Smooth muscle cell (in vitro differentiated cells): ENCODE results near the gene RGL1. TPM values are rescaled to one million over a fixed set of nuclear protein-coding genes. Genes with fewer than 3 reads are reported as not detected.

Experiments
- DNase-seq: peaks from one replicate; lab custom pipeline; 2025; ENCODE audit not compliant: unreplicated experiment; lab: John Stamatoyannopoulos, UW
- H2AFZ ChIP-seq: fragments of 200-600 bp; sonication (generic); 2 replicates; pipeline ENCODE4 v1.6.0; 2016; ENCODE audit warnings: antibody characterized with exemption, low read depth, mild to moderate bottlenecking
- H3F3A ChIP-seq: fragments of 200-600 bp; sonication (generic); 2 replicates; pipeline ENCODE4 v1.6.0; 2017; ENCODE audit warnings: antibody characterized with exemption, low read depth
- H3K27ac ChIP-seq: fragments of 200-600 bp; sonication (generic); 2 replicates; pipeline ENCODE4 v1.5.1; 2016; ENCODE audit warnings: low read depth, mild to moderate bottlenecking
- H3K27me3 ChIP-seq: fragments of 200-600 bp; sonication (generic); 2 replicates; pipeline ENCODE4 v1.6.1; 2016; ENCODE audit warnings: low read depth, mild to moderate bottlenecking
- H3K36me3 ChIP-seq: fragments of 200-600 bp; sonication (generic); 2 replicates; pipeline ENCODE4 v1.5.1; 2016; ENCODE audit warnings: low read depth
- H3K4me1 ChIP-seq: fragments of 200-600 bp; sonication (generic); 2 replicates; pipeline ENCODE4 v1.5.1; 2016; ENCODE audit warnings: low read depth
- H3K4me2 ChIP-seq: fragments of 200-600 bp; sonication (generic); 2 replicates; pipeline ENCODE4 v1.6.0; 2016; ENCODE audit warnings: mild to moderate bottlenecking
- H3K4me3 ChIP-seq: fragments of 200-600 bp; sonication (generic); 2 replicates; pipeline ENCODE4 v1.5.1; 2016; ENCODE audit warnings: mild to moderate bottlenecking
- H3K79me2 ChIP-seq: fragments of 200-600 bp; sonication (generic); 2 replicates; pipeline ENCODE4 v1.6.0; 2016; ENCODE audit warnings: low read depth, mild to moderate bottlenecking
- H3K9ac ChIP-seq: fragments of 200-600 bp; sonication (generic); 2 replicates; pipeline ENCODE4 v1.6.0; 2016; ENCODE audit warnings: low read depth
- H3K9me3 ChIP-seq: fragments of 200-600 bp; sonication (generic); replicated peaks from 2 replicates; pipeline ENCODE4 v1.5.1; 2016; ENCODE audit warnings: low read depth
- H4K20me1 ChIP-seq: fragments of 200-600 bp; sonication (generic); 2 replicates; pipeline ENCODE4 v1.6.0; 2016; ENCODE audit warnings: low read depth
- WGBS: methylation state at CpG from one replicate; pipeline ENCODE4 v1.1.7; 2016; ENCODE audit warnings: low lambda C conversion rate; 5-methylcytosine and 5-hydroxymethylcytosine counted together
- polyA plus RNA-seq: library from polyadenylated mRNA; unstranded; fragments of >200 nt; fragmentation: Nextera tagmentation; extraction: Ambion mirVana; gene quantifications from 2 replicates; pipeline ENCODE4 v1.2.1, GENCODE V29; 2016
- total RNA-seq: library from RNA; depleted of rRNA; stranded (reverse); fragments of >200 nt; gene quantifications from 2 replicates; pipeline ENCODE4 v1.2.3, GENCODE V29; 2014
- TF ChIP-seq, protein P1 (sequence below): fragments of 200-600 bp; sonication (generic); IDR thresholded peaks from 2 replicates; pipeline ENCODE4 v1.5.1; 2017; ENCODE audit warnings: borderline replicate concordance, mild to moderate bottlenecking, antibody characterized with exemption; ENCODE audit not compliant: insufficient read depth, poor library complexity, severe bottlenecking

RGL1 gene
- total and polyA plus RNA-seq, 2 experiments from 2014 or later: 21.1 to 21.4 TPM

DNA sequence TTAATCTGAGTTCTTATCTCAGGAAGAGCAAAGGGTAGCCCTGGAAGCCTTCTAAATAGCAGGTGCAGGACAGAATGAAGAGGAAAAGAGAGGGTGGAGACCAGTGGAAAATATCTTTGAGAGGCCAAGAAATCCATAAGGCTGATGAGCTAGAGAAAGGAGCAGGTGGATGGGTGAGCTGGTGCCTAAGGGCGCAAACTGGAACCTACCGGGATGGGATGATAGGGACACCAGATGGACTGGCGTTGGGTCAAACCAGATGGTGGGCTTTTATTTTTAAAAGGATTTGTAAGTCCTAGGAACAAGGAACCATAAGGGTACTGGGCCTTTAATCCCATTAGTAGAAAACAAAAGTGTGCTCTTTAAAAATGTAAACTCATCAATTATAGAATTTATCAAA lies 59.7 kb downstream of the RGL1 start:
- Histone ChIP-seq H3K4me3 (no peak overlapping the region), H3K79me2 (peaks cover 19% of the 10 kb centered on the region), H3K4me1 (peaks cover 4% of the 10 kb centered on the region), H4K20me1 (peaks cover 63% of the 10 kb centered on the region), H3K9ac (no peak overlapping the region), H3K9me3 (no peaks in the 10 kb centered on the region), H2AFZ (no peak overlapping the region), H3K4me2 (no peak overlapping the region), H3K36me3 (no peaks in the 10 kb centered on the region), H3K27me3 (no peaks in the 10 kb centered on the region), H3F3A (peaks cover 7% of the 10 kb centered on the region), H3K27ac (no peak overlapping the region)
- WGBS: 95% methylated on average over 3 of the region's 3 CpGs
- TF ChIP-seq, protein P1, sequence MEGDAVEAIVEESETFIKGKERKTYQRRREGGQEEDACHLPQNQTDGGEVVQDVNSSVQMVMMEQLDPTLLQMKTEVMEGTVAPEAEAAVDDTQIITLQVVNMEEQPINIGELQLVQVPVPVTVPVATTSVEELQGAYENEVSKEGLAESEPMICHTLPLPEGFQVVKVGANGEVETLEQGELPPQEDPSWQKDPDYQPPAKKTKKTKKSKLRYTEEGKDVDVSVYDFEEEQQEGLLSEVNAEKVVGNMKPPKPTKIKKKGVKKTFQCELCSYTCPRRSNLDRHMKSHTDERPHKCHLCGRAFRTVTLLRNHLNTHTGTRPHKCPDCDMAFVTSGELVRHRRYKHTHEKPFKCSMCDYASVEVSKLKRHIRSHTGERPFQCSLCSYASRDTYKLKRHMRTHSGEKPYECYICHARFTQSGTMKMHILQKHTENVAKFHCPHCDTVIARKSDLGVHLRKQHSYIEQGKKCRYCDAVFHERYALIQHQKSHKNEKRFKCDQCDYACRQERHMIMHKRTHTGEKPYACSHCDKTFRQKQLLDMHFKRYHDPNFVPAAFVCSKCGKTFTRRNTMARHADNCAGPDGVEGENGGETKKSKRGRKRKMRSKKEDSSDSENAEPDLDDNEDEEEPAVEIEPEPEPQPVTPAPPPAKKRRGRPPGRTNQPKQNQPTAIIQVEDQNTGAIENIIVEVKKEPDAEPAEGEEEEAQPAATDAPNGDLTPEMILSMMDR: no peak
- DNase-seq: no peak

DNA sequence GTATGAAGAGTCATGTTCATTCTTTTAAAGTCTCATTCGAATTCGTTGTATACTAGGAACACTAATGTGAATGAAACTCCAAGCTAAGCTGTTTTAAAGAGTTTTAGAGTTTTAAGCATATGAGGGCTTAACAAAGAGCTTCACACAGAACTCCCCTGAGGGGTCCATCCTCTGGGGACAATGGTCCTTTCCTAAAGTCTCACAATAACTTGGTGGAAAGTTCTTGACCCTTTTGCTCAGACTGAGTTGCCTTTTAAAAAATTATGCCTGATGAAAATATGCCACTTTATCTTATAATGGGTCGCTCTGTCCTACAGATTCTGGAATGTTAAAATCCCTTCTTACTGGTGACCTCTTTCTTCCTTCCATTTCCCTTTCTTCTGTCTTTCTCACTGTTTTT lies 64.3 kb downstream of the RGL1 start:
- no peak for DNase-seq
- TF ChIP-seq, protein P1: no peak
- no peaks in the 10 kb centered on the region for H3K27me3 ChIP-seq
- H3K4me1 ChIP-seq: peaks cover 23% of the 10 kb centered on the region
- H3K9me3 ChIP-seq: no peaks in the 10 kb centered on the region
- H3F3A ChIP-seq: peaks cover 3% of the 10 kb centered on the region
- H3K79me2 ChIP-seq: peaks cover 11% of the 10 kb centered on the region
- WGBS: 94% methylated on average over 3 of the region's 3 CpGs
- no peak overlapping the region for H3K9ac ChIP-seq
- no peak overlapping the region for H3K4me2 ChIP-seq
- no peaks in the 10 kb centered on the region for H3K36me3 ChIP-seq
- no peak overlapping the region for H3K4me3 ChIP-seq
- H2AFZ ChIP-seq: no peak overlapping the region
- H4K20me1 ChIP-seq: peaks cover 19% of the 10 kb centered on the region
- no peak overlapping the region for H3K27ac ChIP-seq

DNA sequence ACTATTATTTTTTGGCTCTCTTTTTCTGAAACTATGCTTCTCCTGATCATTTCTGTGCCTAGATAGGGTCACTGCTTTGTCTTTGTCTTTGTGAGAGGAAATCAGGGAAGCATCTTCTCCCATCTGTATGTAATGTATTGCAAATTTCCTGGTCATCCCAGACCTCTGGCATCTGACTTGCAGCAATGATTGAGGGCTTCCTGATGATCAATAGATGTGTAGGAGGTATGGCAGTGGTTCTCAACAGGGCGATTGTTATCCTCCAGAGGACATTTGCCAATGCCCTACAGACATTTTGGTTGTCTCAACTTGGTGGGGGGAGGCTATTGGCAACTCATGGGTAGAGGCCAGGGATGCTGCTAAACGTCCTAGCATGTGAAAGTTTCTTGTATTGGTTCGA lies 64.7 kb downstream of the RGL1 start:
- Histone ChIP-seq H3K27ac (no peak overlapping the region), H3K36me3 (no peaks in the 10 kb centered on the region), H3K27me3 (no peaks in the 10 kb centered on the region), H3K4me3 (no peak overlapping the region), H3K79me2 (peaks cover 11% of the 10 kb centered on the region), H3K4me2 (no peak overlapping the region), H2AFZ (no peak overlapping the region), H3F3A (peaks cover 3% of the 10 kb centered on the region), H3K9me3 (no peaks in the 10 kb centered on the region), H3K4me1 (peaks cover 23% of the 10 kb centered on the region), H3K9ac (no peak overlapping the region), H4K20me1 (peaks cover 14% of the 10 kb centered on the region)
- TF ChIP-seq, protein P1: no peak
- DNase-seq: no peak
- 96% methylated on average over 3 of the region's 3 CpGs for WGBS

DNA sequence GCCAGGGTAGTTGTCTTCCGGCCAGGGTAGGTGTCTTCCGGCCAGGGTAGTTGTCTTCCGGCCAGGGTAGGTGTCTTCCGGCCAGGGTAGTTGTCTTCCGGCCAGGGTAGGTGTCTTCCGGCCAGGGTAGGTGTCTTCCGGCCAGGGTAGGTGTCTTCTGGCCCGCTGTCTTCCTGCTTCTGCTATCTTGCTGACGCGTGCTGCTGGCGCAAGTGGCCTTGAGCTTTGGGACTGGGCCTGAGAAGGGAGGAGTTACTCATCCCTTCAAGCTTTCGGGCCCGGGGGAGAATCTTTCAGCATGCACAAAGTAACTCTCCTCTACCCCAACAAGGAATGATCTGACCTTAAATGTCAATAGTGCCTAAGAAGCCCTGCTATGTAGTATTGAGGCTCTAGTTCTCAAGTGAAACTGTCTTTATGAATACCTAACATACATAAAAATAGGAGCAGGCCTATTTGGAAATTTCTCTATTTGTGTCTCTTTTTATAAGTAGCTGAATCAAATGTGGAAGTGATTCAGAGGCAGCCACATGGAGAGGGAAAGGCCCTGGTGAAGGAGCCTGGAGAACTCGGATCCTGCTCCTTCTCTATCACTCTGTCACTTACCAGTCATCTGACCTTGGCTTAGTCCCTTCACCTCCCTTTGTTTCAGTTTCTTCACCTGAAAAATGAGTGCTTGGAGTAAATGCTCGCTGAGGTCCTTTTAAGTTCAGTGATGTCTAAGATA lies 65.6 kb downstream of the RGL1 start:
- no peaks in the 10 kb centered on the region for H3K9me3 ChIP-seq
- no peak overlapping the region for H2AFZ ChIP-seq
- no peak for DNase-seq
- 82% methylated on average over 15 of the region's 15 CpGs for WGBS
- peaks cover 6% of the 10 kb centered on the region for H4K20me1 ChIP-seq
- peaks cover 23% of the 10 kb centered on the region for H3K4me1 ChIP-seq
- H3K36me3 ChIP-seq: no peaks in the 10 kb centered on the region
- TF ChIP-seq, protein P1: no peak
- no peak overlapping the region for H3K4me2 ChIP-seq
- H3K27me3 ChIP-seq: no peaks in the 10 kb centered on the region
- H3K9ac ChIP-seq: no peak overlapping the region
- peaks cover 6% of the 10 kb centered on the region for H3K79me2 ChIP-seq
- peak overlapping the region; percentile 73 for H3K27ac ChIP-seq
- peaks cover 3% of the 10 kb centered on the region for H3F3A ChIP-seq
- H3K4me3 ChIP-seq: no peak overlapping the region
